ENCODE data around the gene TSPO2.

DNA sequence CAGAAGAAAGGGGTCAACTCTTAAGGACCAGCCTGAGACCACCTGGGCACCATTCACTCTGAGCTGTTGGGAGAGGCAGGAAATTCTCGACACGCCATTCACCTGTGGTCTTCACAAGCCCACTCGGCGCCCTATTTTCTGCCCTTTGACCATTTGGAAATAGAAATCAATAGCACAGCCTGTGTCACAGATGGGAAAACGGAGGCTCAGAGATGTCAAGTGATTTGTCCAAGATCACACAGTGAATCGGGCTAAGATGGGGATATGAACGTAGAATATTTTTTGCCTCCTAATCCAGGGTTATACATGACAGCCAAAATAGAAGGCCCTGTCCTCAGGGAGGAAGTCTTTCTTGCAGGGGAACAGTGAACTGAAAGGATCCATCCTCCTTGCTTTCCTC, 7.7 kb downstream of the TSPO2 start:
- TF ChIP-seq, protein P1, sequence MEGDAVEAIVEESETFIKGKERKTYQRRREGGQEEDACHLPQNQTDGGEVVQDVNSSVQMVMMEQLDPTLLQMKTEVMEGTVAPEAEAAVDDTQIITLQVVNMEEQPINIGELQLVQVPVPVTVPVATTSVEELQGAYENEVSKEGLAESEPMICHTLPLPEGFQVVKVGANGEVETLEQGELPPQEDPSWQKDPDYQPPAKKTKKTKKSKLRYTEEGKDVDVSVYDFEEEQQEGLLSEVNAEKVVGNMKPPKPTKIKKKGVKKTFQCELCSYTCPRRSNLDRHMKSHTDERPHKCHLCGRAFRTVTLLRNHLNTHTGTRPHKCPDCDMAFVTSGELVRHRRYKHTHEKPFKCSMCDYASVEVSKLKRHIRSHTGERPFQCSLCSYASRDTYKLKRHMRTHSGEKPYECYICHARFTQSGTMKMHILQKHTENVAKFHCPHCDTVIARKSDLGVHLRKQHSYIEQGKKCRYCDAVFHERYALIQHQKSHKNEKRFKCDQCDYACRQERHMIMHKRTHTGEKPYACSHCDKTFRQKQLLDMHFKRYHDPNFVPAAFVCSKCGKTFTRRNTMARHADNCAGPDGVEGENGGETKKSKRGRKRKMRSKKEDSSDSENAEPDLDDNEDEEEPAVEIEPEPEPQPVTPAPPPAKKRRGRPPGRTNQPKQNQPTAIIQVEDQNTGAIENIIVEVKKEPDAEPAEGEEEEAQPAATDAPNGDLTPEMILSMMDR (IDR thresholded peaks at IDR 0.05), result no peak
- TF ChIP-seq POLR2A (IDR thresholded peaks at IDR 0.05), result no peak

Data from tibial nerve (tissue), 3 donors.